Measurements from ENCODE around the gene ACKR2. TPM values are rescaled to one million over a fixed set of nuclear protein-coding genes. Genes with fewer than 3 reads are reported as not detected.
"Not testable (repeated sequence)": the region's sequence is repeated elsewhere in the genome, so short reads cannot be mapped to it uniquely, and the experiment has no call there.

The ACKR2 gene
- total RNA-seq, 1 donor from 2014 or later, result 1.5 TPM

- intact Hi-C loops (cut with DNase I), result no loop called here
- no peak for DNase-seq (ENCODE audit: low spot score)
Observed at GRCh38 chr3:42877881-42878280, 68.6 kb downstream of the ACKR2 start.

- intact Hi-C loops (cut with DNase I), result loop anchor here (2.0 kb wide), 3 partner anchors 41 to 99 kb away; no protein-coding TSS in a partner anchor
- no peak for DNase-seq (ENCODE audit: low spot score)
Observed at GRCh38 chr3:42880183-42880582, 70.9 kb downstream of the ACKR2 start.

- intact Hi-C loops (cut with DNase I), result loop anchor here (2.0 kb wide), 3 partner anchors 42 to 100 kb away; no protein-coding TSS in a partner anchor
- DNase-seq (ENCODE audit: low spot score), result peak; percentile 88
Observed at GRCh38 chr3:42880601-42881451, 71.6 kb downstream of the ACKR2 start.

GRCh38 chr3:42883251-42883930 is 74.1 kb downstream of the ACKR2 start:
- intact Hi-C loops (cut with DNase I); DNase-seq (ENCODE audit: low spot score): not testable (repeated sequence)

- intact Hi-C loops (cut with DNase I), result no loop called here
- DNase-seq (ENCODE audit: low spot score), result no peak
Observed at GRCh38 chr3:42884324-42884723, 75.1 kb downstream of the ACKR2 start.

GRCh38 chr3:42886294-42886822 is 77.1 kb downstream of the ACKR2 start:
- intact Hi-C loops (cut with DNase I), result no loop called here
- no peak for DNase-seq (ENCODE audit: low spot score)

GRCh38 chr3:42887084-42887483 is 77.8 kb downstream of the ACKR2 start:
- intact Hi-C loops (cut with DNase I), result no loop called here
- no peak for DNase-seq (ENCODE audit: low spot score)

- DNase-seq (ENCODE audit: low spot score), result no peak
- intact Hi-C loops (cut with DNase I), result no loop called here
Observed at GRCh38 chr3:42891042-42891441, 81.8 kb downstream of the ACKR2 start.

- intact Hi-C loops (cut with DNase I), result no loop called here
Observed at GRCh38 chr3:42892169-42892568, 82.9 kb downstream of the ACKR2 start.

GRCh38 chr3:42892807-42893206 is 83.6 kb downstream of the ACKR2 start:
- intact Hi-C loops (cut with DNase I), result no loop called here
- no peak for DNase-seq (ENCODE audit: low spot score)

More at GRCh38 chr3:42892169-42892568, 82.9 kb downstream of the ACKR2 start:
- DNase-seq (ENCODE audit: low spot score), result no peak

- intact Hi-C loops (cut with DNase I), result no loop called here
- no peak for DNase-seq (ENCODE audit: low spot score)
Observed at GRCh38 chr3:42894698-42895579, 85.7 kb downstream of the ACKR2 start.

GRCh38 chr3:42895580-42895868 is 86.3 kb downstream of the ACKR2 start:
- intact Hi-C loops (cut with DNase I), result no loop called here
- DNase-seq (ENCODE audit: low spot score), result no peak

GRCh38 chr3:42898896-42899675 is 89.8 kb downstream of the ACKR2 start:
- intact Hi-C loops (cut with DNase I), result no loop called here

GRCh38 chr3:42900226-42901072 is 91.2 kb downstream of the ACKR2 start:
- DNase-seq (ENCODE audit: low spot score), result no peak
- intact Hi-C loops (cut with DNase I), result no loop called here

More at GRCh38 chr3:42898896-42899675, 89.8 kb downstream of the ACKR2 start:
- DNase-seq (ENCODE audit: low spot score), result no peak

GRCh38 chr3:42901073-42901415 is 91.8 kb downstream of the ACKR2 start:
- intact Hi-C loops (cut with DNase I), result no loop called here
- no peak for DNase-seq (ENCODE audit: low spot score)

GRCh38 chr3:42902257-42902656 is 93.0 kb downstream of the ACKR2 start:
- intact Hi-C loops (cut with DNase I), result no loop called here

GRCh38 chr3:42904076-42904475 is 94.8 kb downstream of the ACKR2 start:
- no peak for DNase-seq (ENCODE audit: low spot score)
- intact Hi-C loops (cut with DNase I), result no loop called here

More at GRCh38 chr3:42902257-42902656, 93.0 kb downstream of the ACKR2 start:
- no peak for DNase-seq (ENCODE audit: low spot score)

- DNase-seq (ENCODE audit: low spot score), result no peak
- intact Hi-C loops (cut with DNase I), result no loop called here
Observed at GRCh38 chr3:42905740-42906069, 96.5 kb downstream of the ACKR2 start.
